Colonic mucosa (tissue), 4 donors: ENCODE data around the gene NALCN. TPM values are rescaled to one million over a fixed set of nuclear protein-coding genes. Genes with fewer than 3 reads are reported as not detected.

Source experiments
- DNase-seq: peaks from one replicate; pipeline ENCODE4 v3.0.0-alpha.2; 2020
- H3K27ac ChIP-seq: fragments of 200-600 bp; one replicate; pipeline ENCODE4 v1.8.0; 2021
- H3K27me3 ChIP-seq: fragments of 200-600 bp; one replicate; pipeline ENCODE4 v1.8.0; 2021
- H3K36me3 ChIP-seq: fragments of 200-600 bp; one replicate; pipeline ENCODE4 v1.8.0; 2021
- H3K4me1 ChIP-seq: fragments of 200-600 bp; one replicate; pipeline ENCODE4 v1.8.0; 2021; ENCODE audit warnings: mild to moderate bottlenecking
- H3K4me3 ChIP-seq: fragments of 200-600 bp; one replicate; pipeline ENCODE4 v1.8.0; 2021
- H3K9ac ChIP-seq, 2 donors: one replicate each; pipeline ENCODE4 v1.7.0; 2013; ENCODE audit warnings: control low read depth in 2 of 2, low read depth in 2 of 2, low read length in 2 of 2
- H3K9me3 ChIP-seq: fragments of 200-600 bp; one replicate; pipeline ENCODE4 v1.8.0; 2021
- intact Hi-C: fragments of 100-400 bp; cut with DNase I; formaldehyde crosslinking; loops from one replicate; pipeline ENCODE4 v1.14.1; 2022
- total RNA-seq, 2 donors: library from RNA; stranded (reverse); fragmentation: NEBNext Ultra II Directional in 1 of 2; extraction: Animal tissue kit (Norgen Biotek cat#: 25700) in 1 of 2; gene quantifications; one replicate each; pipeline ENCODE4 v1.2.1, GENCODE V29; 2021
- TF ChIP-seq, protein P1 (sequence below): fragments of 200-600 bp; IDR thresholded peaks from one replicate; pipeline ENCODE4 v1.8.0; 2022; ENCODE audit warnings: antibody characterized with exemption, mild to moderate bottlenecking
- donor health status: healthy.
- donor health status: DM: no; HTN: no; CAD: no.
- donor health status: DM: no; HTN: no; CAD: no.

NALCN gene
- total RNA-seq, 2 donors from 2014 or later = 0.22 to 0.27 TPM

DNA sequence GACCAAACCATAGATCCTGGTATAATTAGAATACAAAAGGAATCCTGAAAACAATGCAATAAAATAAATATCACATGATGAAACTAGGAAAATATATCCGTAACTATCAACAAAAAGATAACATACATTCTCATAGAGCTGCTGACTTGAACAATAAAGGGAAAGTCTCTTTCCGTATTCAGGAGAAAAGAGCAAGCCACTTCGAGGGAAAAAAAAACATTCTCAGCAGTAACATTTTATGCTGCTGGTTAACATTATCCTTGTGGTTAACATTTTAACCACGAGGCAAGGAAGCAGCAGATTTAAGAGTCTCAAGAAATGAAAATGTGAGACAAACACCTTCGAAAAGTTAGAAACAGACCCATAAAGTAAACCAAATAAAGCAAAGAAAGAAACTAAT is 25.8 kb downstream of the NALCN start:
- H3K36me3 ChIP-seq = no peaks in the 10 kb centered on the region
- TF ChIP-seq, protein P1, sequence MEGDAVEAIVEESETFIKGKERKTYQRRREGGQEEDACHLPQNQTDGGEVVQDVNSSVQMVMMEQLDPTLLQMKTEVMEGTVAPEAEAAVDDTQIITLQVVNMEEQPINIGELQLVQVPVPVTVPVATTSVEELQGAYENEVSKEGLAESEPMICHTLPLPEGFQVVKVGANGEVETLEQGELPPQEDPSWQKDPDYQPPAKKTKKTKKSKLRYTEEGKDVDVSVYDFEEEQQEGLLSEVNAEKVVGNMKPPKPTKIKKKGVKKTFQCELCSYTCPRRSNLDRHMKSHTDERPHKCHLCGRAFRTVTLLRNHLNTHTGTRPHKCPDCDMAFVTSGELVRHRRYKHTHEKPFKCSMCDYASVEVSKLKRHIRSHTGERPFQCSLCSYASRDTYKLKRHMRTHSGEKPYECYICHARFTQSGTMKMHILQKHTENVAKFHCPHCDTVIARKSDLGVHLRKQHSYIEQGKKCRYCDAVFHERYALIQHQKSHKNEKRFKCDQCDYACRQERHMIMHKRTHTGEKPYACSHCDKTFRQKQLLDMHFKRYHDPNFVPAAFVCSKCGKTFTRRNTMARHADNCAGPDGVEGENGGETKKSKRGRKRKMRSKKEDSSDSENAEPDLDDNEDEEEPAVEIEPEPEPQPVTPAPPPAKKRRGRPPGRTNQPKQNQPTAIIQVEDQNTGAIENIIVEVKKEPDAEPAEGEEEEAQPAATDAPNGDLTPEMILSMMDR = no peak
- H3K9me3 ChIP-seq = no peaks in the 10 kb centered on the region
- H3K4me1 ChIP-seq = no peaks in the 10 kb centered on the region
- no peak overlapping the region for H3K27ac ChIP-seq
- no peaks in the 10 kb centered on the region for H3K27me3 ChIP-seq
- no peak overlapping the region for H3K9ac ChIP-seq
- intact Hi-C loops = no loop called here
- H3K4me3 ChIP-seq = no peak overlapping the region
- DNase-seq = no peak

DNA sequence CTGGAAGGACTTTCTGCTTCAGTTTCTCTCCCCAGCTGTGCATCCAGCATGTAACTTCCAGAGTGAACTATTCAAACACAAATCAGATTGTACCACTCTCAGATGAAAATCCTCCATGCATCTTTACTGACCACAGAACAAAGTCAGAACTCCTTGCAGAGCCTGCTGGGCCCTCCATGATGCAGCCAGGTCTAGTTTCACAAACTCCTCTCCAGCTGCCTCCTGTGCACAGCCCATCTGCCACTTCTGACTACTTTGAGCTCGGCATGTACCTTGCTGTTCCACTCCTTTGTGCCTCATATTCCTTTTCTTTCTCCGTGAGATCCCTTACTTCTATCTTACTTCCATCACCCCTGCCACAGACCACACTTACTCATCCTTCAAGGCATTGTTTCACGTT is 31.4 kb downstream of the NALCN start:
- H3K36me3 ChIP-seq = no peaks in the 10 kb centered on the region
- H3K4me3 ChIP-seq = no peak overlapping the region
- H3K9me3 ChIP-seq = no peaks in the 10 kb centered on the region
- H3K27me3 ChIP-seq = no peaks in the 10 kb centered on the region
- intact Hi-C loops = no loop called here
- DNase-seq = no peak
- no peak overlapping the region for H3K9ac ChIP-seq
- no peaks in the 10 kb centered on the region for H3K4me1 ChIP-seq
- TF ChIP-seq, protein P1 = no peak
- H3K27ac ChIP-seq = no peak overlapping the region

DNA sequence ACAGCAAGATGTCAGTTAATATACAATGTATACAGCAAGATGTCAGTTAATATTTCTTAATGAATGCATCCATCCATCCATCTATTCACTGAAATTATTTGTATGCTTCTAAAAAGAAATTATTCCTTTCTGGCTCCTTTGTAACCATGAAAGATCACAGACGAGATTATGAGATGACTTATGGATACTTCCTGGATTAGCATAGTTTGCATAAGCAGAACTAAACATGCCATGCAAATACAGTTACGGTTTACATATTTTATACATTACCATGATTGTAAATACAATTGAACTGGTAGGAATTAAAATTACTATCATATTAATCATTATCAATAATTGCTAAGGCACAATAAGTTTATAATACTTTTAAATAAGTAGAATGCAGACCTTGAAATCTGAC is 32.7 kb downstream of the NALCN start:
- Histone ChIP-seq H3K36me3 (no peaks in the 10 kb centered on the region), H3K27ac (no peak overlapping the region), H3K4me3 (no peak overlapping the region), H3K4me1 (no peaks in the 10 kb centered on the region), H3K9me3 (no peaks in the 10 kb centered on the region), H3K27me3 (no peaks in the 10 kb centered on the region), H3K9ac (no peak overlapping the region)
- no peak for DNase-seq
- TF ChIP-seq, protein P1 = no peak
- intact Hi-C loops = no loop called here

DNA sequence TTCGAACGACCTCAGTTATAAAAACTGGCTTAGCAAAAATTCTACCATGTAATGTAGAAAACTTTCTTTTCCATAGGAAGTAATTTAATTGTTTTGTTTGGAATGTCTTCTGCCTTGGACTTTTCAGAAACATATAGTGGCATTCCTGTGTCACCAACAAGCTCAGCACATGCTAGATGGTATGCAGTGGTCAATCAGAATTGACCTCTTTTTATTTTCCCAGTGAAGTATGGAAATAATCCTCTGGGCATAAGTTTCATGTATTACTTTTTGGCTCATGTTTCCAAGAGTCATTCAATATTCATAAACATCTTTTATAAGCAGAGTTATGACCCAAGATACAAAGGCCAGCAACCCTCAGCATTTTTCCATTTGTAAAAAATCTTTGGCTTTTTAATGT is 33.6 kb downstream of the NALCN start:
- no peaks in the 10 kb centered on the region for H3K9me3 ChIP-seq
- no peak for DNase-seq
- H3K27me3 ChIP-seq = no peaks in the 10 kb centered on the region
- TF ChIP-seq, protein P1 = no peak
- no peak overlapping the region for H3K27ac ChIP-seq
- no peaks in the 10 kb centered on the region for H3K4me1 ChIP-seq
- H3K36me3 ChIP-seq = no peaks in the 10 kb centered on the region
- H3K4me3 ChIP-seq = no peak overlapping the region
- intact Hi-C loops = no loop called here
- no peak overlapping the region for H3K9ac ChIP-seq

DNA sequence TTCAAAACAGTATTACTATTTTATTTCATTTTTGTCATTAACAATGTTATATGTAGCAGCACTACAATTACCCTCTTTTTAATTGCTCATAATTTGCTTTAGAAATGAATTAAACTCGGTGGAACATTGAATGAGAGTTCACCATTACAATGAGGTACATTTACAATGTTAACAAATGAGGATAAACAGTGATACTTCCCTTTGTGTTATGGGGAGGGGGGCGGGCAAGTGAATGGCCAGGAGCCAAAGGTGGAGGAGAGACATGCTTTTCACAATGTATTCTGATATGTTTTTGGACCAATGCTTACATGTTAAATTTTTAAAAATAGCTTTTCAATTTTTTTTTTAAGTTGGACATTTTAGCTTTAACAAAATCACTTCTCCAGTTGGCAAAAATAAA is 34.2 kb downstream of the NALCN start:
- Histone ChIP-seq H3K9ac (no peak overlapping the region), H3K27ac (no peak overlapping the region), H3K4me3 (no peak overlapping the region), H3K4me1 (no peaks in the 10 kb centered on the region), H3K9me3 (no peaks in the 10 kb centered on the region), H3K36me3 (no peaks in the 10 kb centered on the region), H3K27me3 (no peaks in the 10 kb centered on the region)
- intact Hi-C loops = no loop called here
- TF ChIP-seq, protein P1 = no peak
- no peak for DNase-seq

DNA sequence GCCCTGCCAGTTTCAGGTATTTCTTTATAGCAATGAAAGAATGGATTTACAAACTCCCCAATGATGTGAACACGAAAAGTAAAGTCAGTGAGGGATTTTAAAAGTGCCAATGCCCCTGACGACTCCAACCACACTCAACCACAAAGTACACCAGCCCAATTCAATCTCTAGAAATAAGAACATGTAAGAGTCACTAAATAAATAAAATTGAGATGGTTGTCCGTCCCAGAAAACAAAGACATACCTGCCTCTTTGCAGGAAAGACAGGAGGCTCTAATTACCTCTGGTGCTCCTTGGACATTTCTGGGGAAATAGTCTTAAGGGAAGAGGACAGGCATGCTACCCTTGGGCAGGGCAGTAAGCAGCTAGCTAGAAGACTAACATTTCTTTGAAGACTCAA is 55.8 kb downstream of the NALCN start:
- H3K4me1 ChIP-seq = no peaks in the 10 kb centered on the region
- no peak overlapping the region for H3K9ac ChIP-seq
- H3K4me3 ChIP-seq = no peak overlapping the region
- DNase-seq = no peak
- no peaks in the 10 kb centered on the region for H3K9me3 ChIP-seq
- intact Hi-C loops = no loop called here
- H3K27me3 ChIP-seq = no peaks in the 10 kb centered on the region
- H3K27ac ChIP-seq = no peak overlapping the region
- TF ChIP-seq, protein P1 = no peak
- no peaks in the 10 kb centered on the region for H3K36me3 ChIP-seq
